ENCODE data around the gene CEP152. TPM values are rescaled to one million over a fixed set of nuclear protein-coding genes. Genes with fewer than 3 reads are reported as not detected.

Gene CEP152
- total RNA-seq, 2 donors from 2014 or later = 12.3 to 19.1 TPM

DNA sequence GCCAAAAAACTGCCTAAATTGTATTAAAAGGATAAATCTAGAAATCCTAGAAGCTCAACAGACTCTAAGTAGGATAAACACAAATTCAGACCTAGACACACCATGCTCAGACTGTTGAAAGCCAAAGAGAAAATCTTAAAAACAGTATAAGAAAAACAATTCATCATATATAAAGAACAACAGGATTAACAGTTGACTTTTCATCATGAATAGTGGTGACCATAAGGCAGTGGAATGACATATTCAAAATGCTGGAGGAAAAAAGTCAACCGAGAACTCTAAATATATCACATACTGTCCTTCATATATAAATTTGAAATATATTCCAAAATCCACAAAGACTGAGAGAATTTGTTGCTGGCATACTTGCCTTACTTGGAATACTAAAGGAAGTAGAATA is 77.3 kb downstream of the CEP152 start:
- Histone ChIP-seq H3K4me1 (ENCODE audit: control insufficient read depth, insufficient read depth, low read length) (no peaks in the 10 kb centered on the region), H3K27me3 (ENCODE audit: control insufficient read depth, insufficient read depth, low read length, poor library complexity, severe bottlenecking) (no peaks in the 10 kb centered on the region), H3K27ac (ENCODE audit: low read depth, low read length) (no peak overlapping the region), H3K9ac (ENCODE audit: extremely low read depth, low read length, poor library complexity, severe bottlenecking) (no peak overlapping the region), H3K4me3 (ENCODE audit: low read length) (no peak overlapping the region), H3K9me3 (ENCODE audit: control insufficient read depth, low read length) (peaks cover 15% of the 10 kb centered on the region), H3K36me3 (ENCODE audit: control insufficient read depth, insufficient read depth, low read length) (peaks cover 4% of the 10 kb centered on the region)
- no peak overlapping the region for H3K4me3 Mint-ChIP-seq
- WGBS, 2 experiments (ENCODE audit: insufficient coverage in 1 of 2, insufficient read length in 1 of 2) = 100% methylated on average over 1 of the region's 1 CpG; no CpG with 5 or more reads in 1 of the 2 experiments
- DNase-seq = no peak
- no peaks in the 10 kb centered on the region for H3K27me3 Mint-ChIP-seq (ENCODE audit: insufficient read depth)
- peaks cover 17% of the 10 kb centered on the region for H3K9me3 Mint-ChIP-seq
- H3K36me3 Mint-ChIP-seq (ENCODE audit: low read depth) = peaks cover 20% of the 10 kb centered on the region
- H3K4me1 Mint-ChIP-seq = peaks cover 2% of the 10 kb centered on the region
- TF ChIP-seq, protein P1, sequence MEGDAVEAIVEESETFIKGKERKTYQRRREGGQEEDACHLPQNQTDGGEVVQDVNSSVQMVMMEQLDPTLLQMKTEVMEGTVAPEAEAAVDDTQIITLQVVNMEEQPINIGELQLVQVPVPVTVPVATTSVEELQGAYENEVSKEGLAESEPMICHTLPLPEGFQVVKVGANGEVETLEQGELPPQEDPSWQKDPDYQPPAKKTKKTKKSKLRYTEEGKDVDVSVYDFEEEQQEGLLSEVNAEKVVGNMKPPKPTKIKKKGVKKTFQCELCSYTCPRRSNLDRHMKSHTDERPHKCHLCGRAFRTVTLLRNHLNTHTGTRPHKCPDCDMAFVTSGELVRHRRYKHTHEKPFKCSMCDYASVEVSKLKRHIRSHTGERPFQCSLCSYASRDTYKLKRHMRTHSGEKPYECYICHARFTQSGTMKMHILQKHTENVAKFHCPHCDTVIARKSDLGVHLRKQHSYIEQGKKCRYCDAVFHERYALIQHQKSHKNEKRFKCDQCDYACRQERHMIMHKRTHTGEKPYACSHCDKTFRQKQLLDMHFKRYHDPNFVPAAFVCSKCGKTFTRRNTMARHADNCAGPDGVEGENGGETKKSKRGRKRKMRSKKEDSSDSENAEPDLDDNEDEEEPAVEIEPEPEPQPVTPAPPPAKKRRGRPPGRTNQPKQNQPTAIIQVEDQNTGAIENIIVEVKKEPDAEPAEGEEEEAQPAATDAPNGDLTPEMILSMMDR (conservative IDR thresholded peaks at IDR 0.05) = no peak
- H3K27ac Mint-ChIP-seq = no peak overlapping the region

DNA sequence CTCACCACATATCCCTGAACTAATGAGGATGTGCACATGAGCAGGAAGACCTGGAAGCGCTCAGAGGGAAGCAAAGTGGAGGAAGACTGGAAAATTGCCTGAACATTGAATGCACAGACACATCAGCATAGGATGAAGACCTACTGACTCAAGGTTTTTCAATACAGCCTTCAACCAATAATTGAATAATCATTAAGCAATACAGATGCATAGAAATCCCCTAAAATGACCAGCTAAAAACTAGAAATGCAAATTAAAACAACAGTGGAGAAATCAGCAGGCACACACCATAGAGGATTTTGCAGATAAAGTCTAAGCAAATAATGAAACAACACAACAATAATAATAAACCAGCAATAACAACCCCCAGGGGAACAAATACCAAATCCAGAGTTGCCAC is 80.4 kb downstream of the CEP152 start:
- Mint-ChIP-seq H3K27ac (no peak overlapping the region), H3K9me3 (peaks cover 17% of the 10 kb centered on the region), H3K36me3 (ENCODE audit: low read depth) (peaks cover 20% of the 10 kb centered on the region), H3K4me1 (peaks cover 4% of the 10 kb centered on the region), H3K4me3 (no peak overlapping the region), H3K27me3 (ENCODE audit: insufficient read depth) (no peaks in the 10 kb centered on the region)
- no peaks in the 10 kb centered on the region for H3K36me3 ChIP-seq (ENCODE audit: control insufficient read depth, insufficient read depth, low read length)
- H3K4me3 ChIP-seq (ENCODE audit: low read length) = no peak overlapping the region
- DNase-seq = no peak
- H3K27me3 ChIP-seq (ENCODE audit: control insufficient read depth, insufficient read depth, low read length, poor library complexity, severe bottlenecking) = no peaks in the 10 kb centered on the region
- 100% methylated on average over 1 of the region's 1 CpG for WGBS, 2 experiments (ENCODE audit: insufficient coverage in 1 of 2, insufficient read length in 1 of 2)
- H3K9ac ChIP-seq (ENCODE audit: extremely low read depth, low read length, poor library complexity, severe bottlenecking) = no peak overlapping the region
- peaks cover 15% of the 10 kb centered on the region for H3K9me3 ChIP-seq (ENCODE audit: control insufficient read depth, low read length)
- H3K27ac ChIP-seq (ENCODE audit: low read depth, low read length) = no peak overlapping the region
- H3K4me1 ChIP-seq (ENCODE audit: control insufficient read depth, insufficient read depth, low read length) = no peaks in the 10 kb centered on the region
- TF ChIP-seq, protein P1 (conservative IDR thresholded peaks at IDR 0.05) = no peak

DNA sequence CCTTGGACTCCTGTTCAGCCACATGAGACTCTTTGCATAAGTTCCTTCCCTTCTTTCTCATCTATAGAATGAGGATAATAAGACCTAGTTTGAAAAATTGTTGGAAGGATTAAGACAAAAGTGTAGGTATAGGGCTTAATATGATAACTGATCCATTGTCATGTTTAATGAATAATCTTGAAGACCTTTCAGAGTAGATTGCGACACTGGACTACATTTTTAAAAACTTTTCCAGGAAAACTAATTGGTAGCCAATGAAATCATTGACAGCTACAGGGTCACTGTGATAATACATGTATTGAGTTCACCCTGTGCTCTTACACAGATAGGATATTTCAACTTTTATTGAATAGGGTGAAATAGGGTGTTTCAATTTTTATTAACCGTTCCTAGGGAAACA is 86.9 kb downstream of the CEP152 start:
- Mint-ChIP-seq H3K27ac (no peak overlapping the region), H3K4me3 (no peak overlapping the region), H3K36me3 (ENCODE audit: low read depth) (no peaks in the 10 kb centered on the region), H3K4me1 (peaks cover 28% of the 10 kb centered on the region), H3K27me3 (ENCODE audit: insufficient read depth) (peaks cover 3% of the 10 kb centered on the region), H3K9me3 (no peaks in the 10 kb centered on the region)
- Histone ChIP-seq H3K9ac (ENCODE audit: extremely low read depth, low read length, poor library complexity, severe bottlenecking) (no peak overlapping the region), H3K4me1 (ENCODE audit: control insufficient read depth, insufficient read depth, low read length) (peaks cover 12% of the 10 kb centered on the region), H3K36me3 (ENCODE audit: control insufficient read depth, insufficient read depth, low read length) (no peaks in the 10 kb centered on the region), H3K9me3 (ENCODE audit: control insufficient read depth, low read length) (no peaks in the 10 kb centered on the region), H3K4me3 (ENCODE audit: low read length) (no peak overlapping the region), H3K27ac (ENCODE audit: low read depth, low read length) (no peak overlapping the region), H3K27me3 (ENCODE audit: control insufficient read depth, insufficient read depth, low read length, poor library complexity, severe bottlenecking) (no peaks in the 10 kb centered on the region)
- no peak for DNase-seq
- 90 to 100% methylated on average over 1 of the region's 2 CpGs for WGBS, 2 experiments (ENCODE audit: insufficient coverage in 1 of 2, insufficient read length in 1 of 2)
- TF ChIP-seq, protein P1 (conservative IDR thresholded peaks at IDR 0.05) = no peak

Measured in endodermal cell (in vitro differentiated cells).